Retina (tissue), 1 donor: ENCODE measurements around the gene KLK12.
"Not testable (repeated sequence)": the region's sequence is repeated elsewhere in the genome, so short reads cannot be mapped to it uniquely, and the experiment has no call there.

ENCODE experiments used
- DNase-seq: peaks from one replicate; pipeline ENCODE4 v3.0.0-alpha.2; 2016

KLK12 gene

DNA sequence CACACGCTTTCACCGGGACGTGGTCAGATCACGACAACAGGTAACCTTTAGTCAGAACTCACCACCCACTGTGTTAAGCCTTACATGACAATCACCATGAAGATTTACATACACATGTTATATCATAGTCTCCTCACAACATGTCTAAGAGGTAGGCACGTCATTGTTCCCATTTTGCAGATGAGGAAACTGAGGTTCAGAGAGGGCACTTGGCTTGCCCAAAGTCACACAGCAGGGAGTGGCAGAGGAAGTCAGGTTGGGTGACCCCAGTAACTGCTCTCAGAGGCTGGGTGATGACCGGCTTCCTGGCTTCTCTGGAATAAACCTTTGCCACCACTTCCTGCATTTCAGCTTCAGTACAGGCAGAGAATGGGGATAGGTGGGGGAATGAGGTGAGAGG, 20.6 kb downstream of the KLK12 start:
- no peak for DNase-seq

DNA sequence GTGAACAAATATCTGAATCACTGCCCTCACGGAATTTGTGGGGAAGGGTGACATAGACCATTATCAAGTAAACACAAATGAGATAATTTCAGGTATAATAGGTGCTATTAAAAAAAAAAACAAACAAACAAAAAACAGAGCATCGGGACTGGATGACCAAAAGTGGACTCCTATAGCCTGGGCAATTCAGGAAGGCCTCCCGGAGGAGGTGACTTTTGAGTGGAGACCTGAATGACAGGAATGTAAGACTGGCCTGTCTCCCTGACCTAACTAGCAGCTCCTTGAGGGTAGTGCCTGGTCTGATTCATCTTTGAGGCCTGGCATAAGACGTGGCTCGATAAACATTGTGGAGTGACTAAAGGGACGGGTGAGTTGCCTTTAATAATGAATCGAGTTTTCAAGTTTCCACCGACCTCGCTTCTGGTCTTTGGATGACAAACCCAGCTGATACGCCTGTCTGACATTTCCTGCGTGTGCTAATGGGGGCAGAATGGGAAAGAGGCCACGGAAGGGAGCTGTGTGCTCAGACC, 22.1 kb downstream of the KLK12 start:
- DNase-seq: no peak

DNA sequence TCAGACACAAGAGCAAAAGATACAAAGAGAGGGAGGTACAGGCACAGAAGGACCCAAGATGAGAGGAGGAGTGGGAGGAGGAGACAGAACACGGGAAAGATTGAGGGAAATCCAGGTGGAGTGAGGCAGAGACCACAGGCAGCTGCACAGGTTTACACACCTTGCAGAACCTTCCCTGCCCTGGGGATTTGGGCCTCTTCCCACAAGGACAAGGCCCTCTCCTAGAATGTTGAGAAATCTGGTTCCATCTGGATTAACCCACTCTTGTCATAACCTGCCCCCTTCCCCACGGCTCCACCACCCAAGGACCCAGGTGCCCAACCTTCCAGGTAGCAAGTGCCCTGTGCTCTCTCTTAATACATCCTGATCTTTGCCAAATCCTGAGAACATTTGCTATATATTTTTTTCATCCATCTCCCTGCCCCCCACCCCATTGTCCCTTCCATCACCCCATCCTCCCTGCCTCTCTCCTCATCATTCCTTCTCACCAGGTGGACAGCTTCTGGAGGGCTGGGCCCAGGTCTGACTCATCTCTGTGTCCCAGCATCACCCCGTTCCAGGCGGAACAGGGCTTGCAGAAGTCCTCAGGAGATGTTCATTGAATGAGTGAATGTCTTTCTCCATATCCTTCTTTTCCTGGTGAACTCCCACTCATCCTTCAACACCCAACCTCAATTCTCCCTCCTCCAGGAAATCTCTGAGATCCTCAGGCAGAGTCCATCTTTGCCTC, 24.6 kb downstream of the KLK12 start:
- no peak for DNase-seq

DNA sequence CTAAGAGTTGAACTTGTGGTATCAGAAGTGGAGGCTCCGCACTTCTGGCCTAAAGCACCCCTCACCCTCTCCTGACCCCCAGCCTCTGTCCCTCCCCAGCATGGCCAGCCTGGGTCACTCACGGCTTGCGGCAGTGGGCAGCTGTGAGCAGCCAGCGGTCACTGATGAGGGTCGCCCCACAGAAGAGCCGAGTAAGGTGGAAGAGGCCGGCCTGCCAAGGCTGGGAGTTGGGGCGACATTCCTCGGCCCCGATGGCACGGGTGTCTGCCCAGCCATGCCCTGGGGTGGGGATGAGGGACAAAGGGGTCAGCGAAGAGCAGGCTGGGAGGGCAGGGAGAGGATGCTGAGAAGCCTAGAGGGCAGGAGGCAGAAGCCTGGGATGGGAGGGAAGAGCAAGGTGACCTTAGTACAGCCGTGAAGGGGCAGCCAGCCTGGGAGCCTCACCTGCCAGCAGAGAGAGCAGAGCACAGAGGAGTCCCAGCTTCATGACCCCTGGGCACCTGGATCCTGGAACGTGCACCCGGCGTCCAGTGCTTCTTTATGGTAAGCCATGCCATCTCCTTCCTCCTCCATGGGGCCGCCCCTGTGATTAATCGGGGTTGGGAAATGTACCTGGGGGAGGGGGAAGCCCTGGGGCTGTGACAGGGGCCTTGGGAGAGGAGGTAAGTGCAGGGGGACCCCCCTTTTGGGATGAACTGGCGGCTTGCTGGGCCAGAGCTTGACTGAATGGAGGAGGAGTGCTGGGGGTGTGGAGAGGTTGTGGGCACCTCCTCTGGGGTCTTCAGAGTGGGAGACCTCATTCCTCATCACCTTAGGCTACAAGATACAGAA, 25.5 kb downstream of the KLK12 start:
- DNase-seq: no peak

DNA sequence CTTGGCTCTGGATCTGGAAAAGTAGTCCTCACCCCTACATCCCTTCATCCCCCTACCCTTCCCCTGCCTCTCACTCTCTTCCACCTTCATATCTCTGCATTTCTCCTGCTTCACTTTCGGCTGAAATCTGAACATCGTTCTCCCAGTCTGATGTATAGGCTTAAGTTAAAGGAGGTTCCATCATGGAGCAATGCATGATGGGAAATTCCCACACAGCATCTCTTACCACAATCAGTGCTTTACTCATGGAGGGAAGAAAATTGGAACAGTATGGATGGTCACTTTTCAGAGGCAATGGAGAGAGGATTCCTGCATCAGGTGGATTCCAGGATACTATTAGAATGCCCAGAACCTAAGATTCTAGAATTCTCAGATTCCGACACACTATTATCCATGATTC, 27.3 kb downstream of the KLK12 start:
- DNase-seq: no peak

DNA sequence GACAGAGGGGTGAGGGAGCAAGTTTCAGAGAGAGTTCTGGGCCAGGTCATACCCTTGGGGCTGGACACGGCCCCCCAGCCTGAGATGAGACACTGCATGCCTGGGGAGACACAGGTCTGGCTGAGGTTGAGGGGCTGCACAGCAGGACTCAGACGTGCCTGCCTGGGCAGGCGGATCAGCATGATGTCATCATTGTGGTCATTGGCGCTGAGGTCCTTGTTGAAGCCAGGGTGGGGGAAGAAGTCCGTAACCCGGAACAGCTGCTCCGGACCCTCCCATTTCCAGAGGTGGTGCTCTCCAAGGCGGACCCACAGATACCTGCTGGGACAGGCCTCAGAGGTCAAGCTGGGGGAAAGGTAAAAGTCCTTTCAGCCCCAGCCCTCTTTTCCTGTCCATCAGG, 28.4 kb downstream of the KLK12 start:
- no peak for DNase-seq

DNA sequence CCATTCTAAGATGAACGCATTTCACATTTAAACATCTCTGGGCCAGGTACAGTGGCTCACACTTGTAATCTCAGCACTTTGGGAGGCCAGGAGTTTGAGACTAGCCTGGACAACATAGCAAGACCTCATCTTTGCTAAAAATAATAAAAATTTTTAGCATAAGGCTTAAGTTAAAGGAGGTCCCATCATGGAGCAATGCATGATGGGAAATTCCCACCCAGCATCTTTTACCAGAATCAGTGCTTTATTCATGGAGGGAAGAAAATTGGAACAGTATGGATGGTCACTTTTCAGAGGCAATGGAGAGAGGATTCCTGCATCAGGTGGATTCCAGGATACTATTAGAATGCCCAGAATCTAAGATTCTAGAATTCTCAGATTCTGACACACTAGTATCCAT, 29.6 kb downstream of the KLK12 start:
- no peak for DNase-seq

DNA sequence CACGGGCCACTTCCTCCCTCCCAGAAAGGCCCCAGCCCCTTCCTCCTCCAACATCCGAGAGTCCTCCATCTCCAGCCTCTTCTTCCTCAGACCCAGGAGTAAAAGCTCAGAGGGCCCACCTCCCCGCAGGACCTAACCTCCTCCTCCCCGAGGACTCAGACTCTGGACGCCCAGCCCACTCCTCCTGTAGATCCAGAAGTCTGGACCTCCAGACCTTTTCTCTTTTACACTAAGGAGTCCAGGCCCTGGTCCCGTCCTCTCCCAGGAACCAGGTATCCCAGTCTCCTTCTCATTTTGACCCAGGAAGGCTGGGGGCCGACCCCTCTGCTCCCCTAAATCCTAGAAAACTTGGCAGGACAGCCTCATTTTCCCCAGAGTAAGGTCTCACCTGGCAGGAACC, 31.5 kb downstream of the KLK12 start:
- DNase-seq: no peak

DNA sequence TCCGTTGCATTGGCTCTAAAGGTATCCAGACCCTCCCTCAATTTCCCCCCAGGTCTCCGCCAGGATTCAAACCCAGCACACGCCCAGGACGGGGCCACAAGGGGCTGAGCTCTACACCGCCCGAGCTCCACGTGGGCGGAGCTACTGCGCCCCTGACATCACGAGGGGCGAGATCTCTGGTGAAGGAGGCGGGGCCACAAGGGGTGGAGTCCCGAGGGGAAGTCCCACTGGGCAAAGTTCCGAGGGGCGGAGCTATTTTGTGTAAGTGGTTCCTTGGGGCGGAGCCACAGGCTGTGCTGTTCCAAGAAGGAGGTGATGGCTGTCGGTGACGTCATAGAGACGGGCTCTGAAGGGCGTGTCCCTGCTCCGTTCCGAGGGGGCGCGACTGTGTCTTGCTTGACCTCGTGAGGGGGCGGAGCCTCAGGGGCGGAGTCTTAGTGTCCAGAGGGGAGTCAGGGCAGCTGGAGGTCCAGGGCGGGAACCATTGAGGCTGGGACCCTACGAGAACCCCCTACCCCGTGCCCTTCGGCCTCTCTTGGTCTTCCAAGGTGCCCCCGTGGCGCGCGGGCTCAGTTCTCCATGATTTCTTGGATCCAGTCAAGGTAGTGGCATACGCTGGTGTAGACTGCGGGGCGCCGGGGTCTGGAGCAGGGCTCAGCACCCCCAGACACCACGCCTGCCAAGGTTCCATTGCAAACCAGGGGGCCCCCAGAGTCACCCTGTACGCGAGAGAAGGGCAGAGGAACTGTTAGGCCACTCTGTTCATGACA, 32.1 kb downstream of the KLK12 start:
- no peak for DNase-seq

DNA sequence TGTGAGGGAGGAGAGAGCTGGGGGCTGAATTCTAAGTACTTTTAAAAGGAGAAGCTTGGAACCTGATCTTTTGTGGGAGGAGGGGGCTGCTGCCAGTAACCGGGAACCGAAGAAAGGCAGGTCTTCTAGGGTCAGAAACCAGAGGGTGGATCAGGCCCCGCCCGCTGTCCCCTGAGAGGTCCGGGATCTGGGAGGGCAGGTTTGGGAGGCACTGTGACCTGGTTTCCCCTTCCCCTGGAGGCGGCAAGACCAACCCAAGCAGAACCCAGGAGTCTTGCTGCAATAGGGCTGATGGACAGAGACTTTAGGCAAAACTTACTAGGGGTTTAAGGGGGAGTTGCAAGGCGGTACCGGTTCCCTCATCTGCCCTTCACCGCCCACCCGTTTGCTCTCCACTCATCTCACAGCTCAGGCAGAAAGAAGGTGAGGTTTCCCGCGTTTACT, 32.7 kb downstream of the KLK12 start:
- DNase-seq: no peak

DNA sequence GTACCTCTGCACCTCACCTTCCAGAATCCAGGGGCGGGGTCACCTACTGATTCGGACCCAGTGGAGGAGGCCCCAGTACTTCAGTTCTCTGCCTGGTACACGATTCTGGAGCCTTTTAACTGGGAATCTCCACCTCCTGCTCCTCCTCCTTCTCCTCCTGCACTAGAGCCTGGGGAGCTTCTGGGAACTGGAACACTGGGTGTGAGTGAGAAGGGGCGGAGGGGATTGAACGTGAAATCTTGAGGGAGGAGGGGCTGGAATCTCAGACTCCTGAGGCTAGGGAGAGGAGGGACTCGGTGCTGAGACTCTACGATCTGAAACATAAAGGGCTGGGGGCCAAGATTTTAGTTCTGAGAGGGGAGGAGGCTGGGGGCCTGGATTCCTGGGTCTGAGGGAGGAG, 33.3 kb downstream of the KLK12 start, which contains the start of gene KLK8:
Gene KLK8, minus strand, starts transcription at position 90 of the 400 bp plus-strand sequence. CDS start 437 bp downstream, outside the sequence.
- no peak for DNase-seq

DNA sequence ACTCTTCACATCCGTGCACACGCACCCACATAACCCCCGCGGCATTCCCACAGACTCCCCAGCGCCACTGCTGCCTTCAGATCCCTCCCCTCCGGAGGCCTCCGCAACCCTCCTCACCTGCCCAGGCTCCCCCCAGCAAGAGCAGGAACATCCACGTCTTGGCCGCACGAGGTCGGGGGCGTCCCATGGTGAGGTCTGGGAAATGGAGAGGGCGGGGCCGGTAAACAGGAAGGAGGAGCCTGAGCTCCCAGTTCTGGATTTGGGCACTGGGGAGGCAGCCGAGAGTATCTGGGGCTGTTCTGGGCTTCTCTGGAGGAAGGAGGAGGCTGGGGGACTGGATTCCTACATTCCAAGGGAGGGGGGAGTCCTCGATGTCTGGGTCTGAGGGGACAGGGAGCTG, 33.8 kb downstream of the KLK12 start:
- no peak for DNase-seq

DNA sequence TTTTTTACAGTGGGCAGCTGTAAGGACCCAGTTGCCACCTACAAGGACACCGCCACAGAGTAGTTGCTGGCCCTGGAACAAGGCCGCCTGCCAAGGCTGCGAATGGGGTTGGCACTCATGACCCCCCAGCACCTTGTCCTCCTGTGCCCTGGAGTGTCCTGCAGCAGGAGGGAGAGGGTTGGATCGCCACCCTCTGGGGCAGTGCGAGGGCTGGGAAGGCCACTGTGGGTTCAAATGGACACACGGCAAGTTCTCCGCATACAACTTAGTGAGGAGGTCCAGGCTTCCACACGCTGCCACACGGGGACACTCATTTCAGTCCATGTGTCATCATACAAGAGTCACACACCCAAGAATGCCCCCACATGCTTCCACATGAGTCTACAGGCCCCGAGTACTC, 34.4 kb downstream of the KLK12 start:
- no peak for DNase-seq

DNA sequence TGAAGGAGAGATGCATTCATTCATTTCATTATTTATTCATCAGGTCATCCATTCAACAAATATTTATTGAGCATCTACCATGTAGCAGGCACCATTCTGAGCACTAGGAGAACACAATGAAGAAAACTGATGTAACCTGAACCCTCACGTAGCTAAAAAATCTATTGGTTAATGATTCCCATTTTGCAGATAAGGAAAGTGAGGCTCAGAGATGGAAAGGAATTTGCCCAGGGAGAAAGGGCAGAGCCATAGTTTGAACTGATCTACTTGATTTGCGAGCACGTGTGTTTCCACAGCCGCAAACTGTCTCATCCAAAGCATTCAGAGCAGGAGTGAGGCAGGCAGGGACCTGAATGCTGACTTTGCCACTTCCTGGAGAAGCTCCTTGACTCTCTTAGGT, 36.1 kb downstream of the KLK12 start:
- no peak for DNase-seq

DNA sequence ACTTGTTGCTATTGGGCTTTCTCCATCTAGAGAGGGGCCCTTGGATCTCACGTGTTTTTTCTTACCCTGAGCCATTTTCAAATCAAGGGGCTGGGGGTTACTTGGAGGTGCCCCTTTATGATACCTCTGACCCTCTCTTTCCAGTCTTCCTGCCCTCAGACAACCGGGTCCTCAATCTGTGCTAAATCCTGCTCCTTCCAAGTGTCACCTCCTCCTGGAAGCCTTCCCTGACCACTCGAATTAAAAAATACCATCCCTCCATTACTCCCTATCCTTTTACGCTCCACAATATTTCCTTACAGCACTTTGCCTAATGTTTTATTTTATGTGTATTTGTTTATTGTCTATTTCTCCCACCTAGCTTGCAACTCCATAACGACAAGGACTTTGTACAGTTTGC, 36.7 kb downstream of the KLK12 start:
- no peak for DNase-seq

DNA sequence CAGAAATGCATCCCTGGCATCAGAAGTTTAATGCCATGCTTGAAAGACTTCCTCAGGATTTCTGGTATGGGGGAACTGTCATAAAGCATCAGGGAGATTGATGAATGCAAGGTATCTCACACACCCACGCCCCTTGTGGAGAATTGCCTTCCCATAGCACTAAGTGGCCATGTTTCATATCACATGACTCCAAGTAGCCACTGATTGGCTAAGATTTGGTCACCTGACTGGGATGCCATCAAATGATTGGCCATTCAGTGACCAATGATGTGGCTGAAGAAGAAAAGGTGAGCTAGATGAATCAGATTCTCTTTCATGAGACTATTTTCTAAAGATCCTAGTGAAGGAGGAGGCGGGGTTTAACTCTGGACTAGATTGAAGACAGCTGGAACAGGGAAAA, 40.7 kb downstream of the KLK12 start:
- DNase-seq: no peak

DNA sequence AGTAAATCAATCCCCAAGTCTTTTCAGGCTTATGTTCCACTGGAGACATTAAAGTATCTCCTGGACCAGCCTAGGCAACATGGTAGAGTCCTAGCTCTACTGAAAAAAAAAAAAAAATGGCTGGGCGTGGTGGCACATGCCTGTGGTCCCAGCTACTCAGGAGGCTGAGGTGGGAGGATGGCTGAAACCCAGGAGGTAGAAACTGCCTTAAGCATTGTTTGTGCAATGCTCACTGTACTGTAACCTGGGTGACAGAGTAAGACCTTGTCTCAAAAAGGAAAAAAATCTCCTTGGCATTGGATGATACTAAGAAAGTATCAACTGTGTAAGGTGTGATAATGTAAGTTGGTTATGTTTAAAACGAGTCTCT, 42.2 kb downstream of the KLK12 start:
- DNase-seq: no peak

DNA sequence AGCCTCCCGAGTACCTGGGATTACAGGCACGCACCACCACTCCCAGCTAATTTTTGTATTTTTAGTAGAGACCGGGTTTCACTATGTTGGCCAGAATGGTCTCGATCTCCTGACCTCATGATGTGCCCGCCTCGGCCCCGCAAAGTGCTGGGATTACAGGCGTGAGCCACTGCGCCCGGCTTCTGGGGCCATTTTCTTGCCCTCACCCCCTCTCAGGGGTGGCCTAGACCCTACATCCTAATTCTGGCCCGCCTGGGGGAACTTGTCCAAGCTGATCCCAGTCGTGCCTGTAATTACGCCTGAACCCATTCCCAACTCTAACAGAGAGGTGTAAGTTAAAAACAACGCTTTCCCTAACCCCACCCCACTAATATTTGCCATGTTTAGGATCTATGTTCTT, 50.4 kb downstream of the KLK12 start:
- not testable (repeated sequence) for DNase-seq

DNA sequence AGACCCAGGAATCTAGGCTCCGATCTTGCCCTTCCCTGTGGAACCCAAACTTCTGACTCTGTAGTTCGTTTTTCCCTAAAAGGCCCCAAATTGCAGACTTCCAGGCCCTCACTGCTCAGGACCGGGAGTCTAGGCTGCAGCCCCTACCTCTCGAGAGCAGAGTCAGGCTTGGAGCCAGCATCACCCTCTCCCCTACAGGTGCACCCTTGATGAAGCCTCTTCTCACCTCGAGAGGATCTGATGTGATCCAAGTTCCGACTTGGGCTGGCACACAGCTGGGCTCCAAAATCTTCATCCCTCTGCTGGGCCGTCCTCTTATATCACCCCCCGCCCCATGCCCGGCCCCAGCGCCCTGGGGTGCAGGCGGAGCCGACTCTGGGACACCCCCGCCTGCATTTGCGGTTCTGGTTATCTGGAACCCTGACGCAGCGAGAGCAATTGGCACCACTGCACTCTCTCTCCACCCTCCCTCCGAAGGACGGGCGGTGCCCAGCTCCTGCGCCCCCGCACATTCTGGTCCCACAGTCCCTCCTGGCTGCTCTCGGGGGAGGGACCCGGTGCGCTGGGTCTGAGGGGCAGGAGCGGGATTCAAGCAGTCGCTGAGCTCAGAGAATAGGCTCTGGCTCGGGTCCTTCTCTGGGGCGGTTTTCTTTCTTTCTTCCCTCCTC, 51.0 kb downstream of the KLK12 start, which contains the start of gene KLK7:
Gene KLK7, minus strand, starts transcription at position 293 of the 668 bp plus-strand sequence. CDS start 1,518 bp downstream, outside the sequence.
- DNase-seq: no peak

DNA sequence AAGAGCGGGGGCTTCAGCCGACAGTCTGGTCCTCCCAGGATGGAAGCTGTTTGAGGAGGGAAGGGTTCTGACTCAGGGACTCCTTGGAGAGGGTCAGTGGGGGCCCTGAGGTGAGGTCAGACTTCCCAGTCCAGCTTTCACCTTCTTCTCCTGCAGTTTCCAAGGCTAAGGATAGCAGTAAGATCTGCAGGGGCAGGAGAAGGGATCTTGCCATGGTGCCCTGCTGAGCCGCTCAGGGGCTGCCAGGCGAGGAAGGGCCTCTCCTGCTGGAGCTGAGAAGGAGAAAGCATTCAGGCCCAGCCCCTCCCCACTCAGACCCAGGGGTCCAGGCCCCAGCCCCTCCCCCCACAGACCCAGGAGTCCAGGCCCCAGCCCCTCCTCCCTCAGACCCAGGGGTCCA, 52.6 kb downstream of the KLK12 start:
- DNase-seq: no peak

DNA sequence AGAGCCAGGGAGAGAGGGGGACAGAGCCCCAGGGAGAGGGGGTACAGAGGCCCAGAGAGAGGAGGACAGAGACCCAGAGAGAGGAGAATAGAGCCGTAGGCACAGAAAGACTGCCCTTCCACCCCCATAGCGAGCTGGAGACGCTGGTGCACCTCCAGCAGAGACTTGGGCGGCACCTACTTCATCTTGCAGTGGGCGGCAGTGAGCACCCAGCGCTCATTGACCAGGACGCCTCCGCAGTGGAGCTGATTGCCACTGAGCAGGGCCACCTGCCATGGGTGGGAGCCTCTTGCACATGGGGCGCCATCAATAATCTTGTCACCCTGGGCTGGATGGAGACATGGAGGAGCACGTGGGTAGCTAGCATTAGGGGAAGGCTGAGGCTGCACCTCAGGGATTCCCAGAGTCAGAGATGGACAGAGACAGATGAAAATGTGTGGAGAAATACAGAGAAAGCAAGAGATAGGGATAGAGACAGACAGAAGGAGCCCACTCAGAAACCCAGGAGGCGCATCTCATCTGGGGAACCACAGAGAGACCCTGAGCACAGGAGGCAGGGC, 53.1 kb downstream of the KLK12 start:
- no peak for DNase-seq

DNA sequence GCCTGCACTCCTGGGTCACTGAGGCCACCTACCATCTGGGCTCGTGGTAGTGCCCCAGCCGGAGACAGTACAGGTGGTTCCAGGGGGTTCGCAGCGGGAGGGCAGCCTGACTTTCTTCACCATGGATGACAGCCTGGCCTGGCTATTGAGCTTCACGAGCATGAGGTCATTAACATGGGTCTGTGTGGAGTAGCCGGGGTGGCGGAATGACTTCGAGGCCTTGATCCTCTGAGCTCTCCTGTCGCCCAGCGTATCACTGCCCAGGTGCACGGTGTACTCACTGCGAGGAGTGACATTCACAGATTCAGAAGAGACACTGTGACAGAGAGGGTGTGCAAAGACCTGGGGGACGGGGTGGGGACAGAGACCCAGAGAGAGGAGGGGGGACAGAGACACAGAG, 54.6 kb downstream of the KLK12 start:
- no peak for DNase-seq
